ENCODE results near the gene CNPY1. TPM values are rescaled to one million over a fixed set of nuclear protein-coding genes. Genes with fewer than 3 reads are reported as not detected.

The CNPY1 gene
- total RNA-seq, 1 experiment from 2014 or later: not detected

- Histone ChIP-seq H3K27ac (ENCODE audit: insufficient read length, low read depth, low read length) (no peak overlapping the region), H3K4me2 (ENCODE audit: insufficient read depth, insufficient read length, low read length) (no peak overlapping the region), H3K27me3 (ENCODE audit: insufficient read depth, low read length) (no peaks in the 10 kb centered on the region), H3K23ac (ENCODE audit: insufficient read length, low read depth, low read length) (no peak overlapping the region), H2AFZ (ENCODE audit: low read length) (no peak overlapping the region), H4K5ac (ENCODE audit: insufficient read length, low read depth, low read length) (no peak overlapping the region), H3K79me1 (ENCODE audit: insufficient read depth, low read depth, low read length, poor library complexity, severe bottlenecking) (no peaks in the 10 kb centered on the region), H2BK12ac (ENCODE audit: insufficient read length, low read depth, low read length) (no peak overlapping the region), H2BK15ac (ENCODE audit: low read depth, low read length) (no peak overlapping the region), H3K9me3 (ENCODE audit: control insufficient read depth, low read depth, low read length) (no peaks in the 10 kb centered on the region), H3K9ac (ENCODE audit: extremely low read depth, insufficient read length, low read length) (no peak overlapping the region), H3K79me2 (ENCODE audit: insufficient read depth, low read length) (no peaks in the 10 kb centered on the region), H3K14ac (ENCODE audit: insufficient read depth, low read length) (no peak overlapping the region), H4K8ac (replicated peaks; ENCODE audit: insufficient read length, low read depth, low read length) (no peak overlapping the region), H3K56ac (ENCODE audit: insufficient read length, low read depth, low read length) (no peak overlapping the region), H2BK120ac (ENCODE audit: low read depth, low read length, poor library complexity, severe bottlenecking) (no peak overlapping the region), H3K18ac (ENCODE audit: insufficient read length, low read depth, low read length) (no peak overlapping the region), H2AK5ac (ENCODE audit: insufficient read length, low read length) (no peak overlapping the region), H3K4me1 (ENCODE audit: insufficient read depth, low read length) (no peaks in the 10 kb centered on the region), H3T11ph (ENCODE audit: low read length) (no peak overlapping the region), H3K23me2 (ENCODE audit: insufficient read length, low read depth, low read length, poor library complexity, severe bottlenecking) (no peaks in the 10 kb centered on the region), H4K91ac (ENCODE audit: insufficient read length, low read depth, low read length) (no peak overlapping the region), H2BK5ac (ENCODE audit: insufficient read length, low read length) (no peak overlapping the region), H2BK20ac (ENCODE audit: low read depth, low read length, poor library complexity, severe bottlenecking) (no peak overlapping the region), H3K4ac (ENCODE audit: low read depth, low read length) (no peak overlapping the region), H4K20me1 (ENCODE audit: control insufficient read depth, insufficient read depth, insufficient read length) (no peaks in the 10 kb centered on the region)
- DNase-seq: no peak
- Mint-ChIP-seq H3K36me3 (ENCODE audit: insufficient read depth in 1 of 3, low read depth in 3 of 3) (no peaks in the 10 kb centered on the region), H3K4me1 (peaks cover 2 to 8% of the 10 kb centered on the region in 2 experiments; a peak in 2 of 4 replicates), H3K27me3 (ENCODE audit: low read depth) (peaks cover 10% of the 10 kb centered on the region), H3K27ac (no peak overlapping the region; a peak in 1 of 7 replicates), H3K4me3 (no peak overlapping the region), H3K9me3 (no peaks in the 10 kb centered on the region)
- WGBS (ENCODE audit: extremely low coverage, insufficient read length, low lambda C conversion rate): no CpG with 5 or more reads among the region's 17 CpGs
- TF ChIP-seq CTCF (conservative IDR thresholded peaks at IDR 0.05): no peak
Measured at GRCh38 chr7:155576900-155577508, 30.6 kb upstream of the CNPY1 start.

Measured in H9 (cell line).